Measurements from ENCODE around the gene SLC17A2.

The SLC17A2 gene

GRCh38 chr6:25898289-25898977 lies 32.1 kb downstream of the SLC17A2 start:
- no peak for TF ChIP-seq CTCF (conservative IDR thresholded peaks at IDR 0.05; ENCODE audit: low read depth, low read length)

DNA sequence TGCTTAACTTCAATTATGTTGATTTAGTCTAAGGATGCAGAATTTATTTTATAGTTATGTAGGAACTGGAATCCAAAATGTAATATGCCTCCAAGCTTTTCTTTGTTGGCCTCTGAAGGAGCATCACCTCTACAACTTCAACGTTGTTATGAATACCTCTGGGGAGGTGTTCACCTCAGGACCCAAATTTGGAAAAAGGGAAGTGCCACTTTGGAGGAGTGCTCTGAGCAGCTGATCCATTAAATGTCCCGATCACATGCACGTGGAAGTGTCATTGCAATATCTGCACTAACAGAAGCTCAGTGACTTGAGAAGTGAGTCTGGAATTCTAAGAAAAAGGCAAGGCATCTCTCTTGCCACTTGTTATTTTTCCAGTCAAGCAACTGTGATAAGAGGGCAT lies 34.2 kb downstream of the SLC17A2 start:
- TF ChIP-seq CTCF (conservative IDR thresholded peaks at IDR 0.05; ENCODE audit: low read depth, low read length): no peak
- DNase-seq (ENCODE audit: low read depth): no peak

More at GRCh38 chr6:25898289-25898977, 32.1 kb downstream of the SLC17A2 start:
- no peak for DNase-seq (ENCODE audit: low read depth)
- H3K4me3 ChIP-seq (ENCODE audit: low read depth, low read length): no peak overlapping the region

DNA sequence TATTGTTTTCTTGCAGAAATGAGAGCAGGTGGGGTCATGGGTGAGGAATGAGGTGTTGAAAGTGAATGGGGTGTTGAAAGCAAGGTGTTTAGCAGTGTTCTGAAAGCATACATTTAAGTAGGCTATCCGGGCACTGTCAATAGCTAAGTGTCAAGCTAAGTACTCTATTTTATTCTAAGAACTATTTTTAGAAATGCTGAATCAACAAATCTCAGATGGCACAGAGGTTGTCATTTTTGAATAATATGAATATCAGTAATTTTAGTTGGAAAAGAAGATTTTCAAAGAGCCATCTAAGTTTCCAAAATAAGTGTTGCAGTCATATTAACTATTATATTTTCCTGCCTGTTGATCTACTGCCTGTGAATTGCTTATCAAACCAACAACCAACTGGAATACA lies 34.7 kb downstream of the SLC17A2 start:
- TF ChIP-seq CTCF (conservative IDR thresholded peaks at IDR 0.05; ENCODE audit: low read depth, low read length): no peak
- no peak for DNase-seq (ENCODE audit: low read depth)
- no peak overlapping the region for H3K4me3 ChIP-seq (ENCODE audit: low read depth, low read length)

More for the DNA sequence above, 34.2 kb downstream of the SLC17A2 start:
- H3K4me3 ChIP-seq (ENCODE audit: low read depth, low read length): no peak overlapping the region

DNA sequence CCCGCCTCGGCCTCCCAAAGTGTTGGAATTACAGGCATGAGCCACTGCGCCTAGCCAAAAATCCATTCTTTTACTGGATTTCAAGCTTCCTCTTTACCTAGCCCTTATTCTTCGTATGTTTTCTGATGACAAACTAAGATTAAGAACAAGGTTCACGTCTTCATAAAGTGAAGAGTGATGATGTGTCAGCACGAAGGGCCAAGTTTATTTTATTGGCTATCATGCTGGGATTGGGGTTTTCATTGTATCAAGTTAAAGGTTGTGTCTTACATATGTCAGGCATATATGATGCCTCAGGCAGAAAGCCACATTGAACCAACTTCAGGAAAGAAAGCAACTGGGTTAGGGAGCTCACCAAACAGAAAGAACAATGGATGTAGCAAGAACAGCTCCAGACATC lies 36.7 kb downstream of the SLC17A2 start:
- no peak overlapping the region for H3K4me3 ChIP-seq (ENCODE audit: low read depth, low read length)
- no peak for TF ChIP-seq CTCF (conservative IDR thresholded peaks at IDR 0.05; ENCODE audit: low read depth, low read length)
- no peak for DNase-seq (ENCODE audit: low read depth)

- no peak for TF ChIP-seq CTCF (conservative IDR thresholded peaks at IDR 0.05; ENCODE audit: low read depth, low read length)
- H3K4me3 ChIP-seq (ENCODE audit: low read depth, low read length): no peak overlapping the region
- DNase-seq (ENCODE audit: low read depth): no peak
These were observed 37.6 kb downstream of the SLC17A2 start for GRCh38 chr6:25892877-25893276.

DNA sequence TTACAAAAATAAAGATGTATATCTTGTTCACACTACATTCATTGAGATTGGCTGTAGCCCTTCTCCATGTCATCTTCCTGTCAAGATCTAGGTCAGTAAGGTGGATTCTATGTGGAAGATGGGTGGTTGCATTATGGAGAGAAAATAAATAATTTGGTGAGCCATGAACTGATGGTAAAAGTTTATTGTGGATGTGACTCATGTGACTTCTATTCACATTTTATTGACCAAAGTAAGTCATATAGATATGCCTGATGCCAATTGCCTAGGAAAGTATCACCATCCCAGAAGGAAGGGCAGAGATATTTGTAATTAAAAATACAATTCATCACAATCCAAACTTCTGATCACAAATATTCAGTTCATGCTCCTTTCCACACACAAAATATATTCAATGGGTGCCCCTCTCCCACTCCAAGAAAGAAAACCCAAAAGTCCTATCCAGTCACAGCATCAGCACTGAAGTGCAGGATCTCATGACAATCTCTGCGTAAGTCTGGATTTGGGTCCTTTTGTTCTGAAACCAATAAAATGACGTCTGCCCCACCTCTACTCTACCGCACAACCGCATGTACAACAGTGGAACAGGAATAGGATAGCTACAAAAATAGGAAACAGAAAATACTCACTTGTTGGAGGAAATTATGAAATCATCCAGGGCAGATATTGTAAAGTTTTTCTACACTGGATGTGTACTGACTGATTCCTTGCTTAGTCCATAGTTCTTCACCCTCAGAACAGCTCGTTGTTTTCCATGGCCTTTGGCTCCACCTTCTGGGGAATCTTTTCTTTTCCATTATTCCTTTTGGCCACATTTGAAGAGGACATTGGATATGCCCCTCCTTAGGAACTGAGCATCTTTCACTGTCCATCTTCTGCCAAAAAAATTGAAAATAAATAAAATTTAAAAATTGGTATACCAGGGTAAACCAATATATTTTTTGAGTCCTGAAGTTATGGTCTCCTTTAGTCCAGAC lies 40.3 kb downstream of the SLC17A2 start:
- no peak overlapping the region for H3K4me3 ChIP-seq (ENCODE audit: low read depth, low read length)
- peak; percentile 63 for DNase-seq (ENCODE audit: low read depth)
- TF ChIP-seq CTCF (conservative IDR thresholded peaks at IDR 0.05; ENCODE audit: low read depth, low read length): peak; percentile 61
